ENCODE data around the gene ANXA3. TPM values are rescaled to one million over a fixed set of nuclear protein-coding genes. Genes with fewer than 3 reads are reported as not detected.

Gene ANXA3
- total RNA-seq, 1 experiment from 2014 or later, result 12.0 TPM

DNA sequence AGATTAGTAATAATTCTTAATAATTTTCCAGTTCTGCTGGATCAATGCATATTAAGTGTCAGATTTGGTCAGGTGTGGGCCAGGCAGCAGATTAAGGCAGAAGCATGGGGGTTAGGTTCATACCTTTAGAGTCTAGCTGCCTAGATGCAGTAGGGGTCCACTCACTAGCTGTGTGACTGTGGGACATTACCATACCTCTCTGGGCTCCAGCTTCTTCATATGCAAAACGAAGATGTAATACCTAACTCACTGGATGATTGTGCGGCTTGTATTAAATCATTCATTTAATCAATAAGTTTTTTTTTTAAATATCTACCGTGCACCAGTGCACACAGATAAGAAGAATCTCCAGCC lies 1.4 kb downstream of the ANXA3 start:
- no peaks in the 10 kb centered on the region for H3K9me3 Mint-ChIP-seq
- DNase-seq (ENCODE audit: low spot score), result no peak
- ChIA-PET CTCF (no interaction called here), POLR2A (interaction anchor here (2.2 kb wide), 1 partner anchor 496 kb away, joined by 6 read pairs; the partner anchor contains the start of gene FRAS1)
- no peak overlapping the region for H3K27ac Mint-ChIP-seq
- peaks cover 5% of the 10 kb centered on the region for H3K36me3 Mint-ChIP-seq
- TF ChIP-seq ZNF423 (CRISPR knock-in tag; IDR thresholded peaks at IDR 0.05) (no peak), ZNF232 (CRISPR knock-in tag; IDR thresholded peaks at IDR 0.05) (no peak), SMAD4 (CRISPR knock-in tag; IDR thresholded peaks at IDR 0.05) (no peak), ELF4 (CRISPR knock-in tag; IDR thresholded peaks at IDR 0.05; ENCODE audit: low read depth) (no peak), ZNF416 (CRISPR knock-in tag; IDR thresholded peaks at IDR 0.05) (no peak), MYBL2 (CRISPR knock-in tag; IDR thresholded peaks at IDR 0.05) (no peak), SOX15 (CRISPR knock-in tag; IDR thresholded peaks at IDR 0.05) (no peak), CBFB (CRISPR knock-in tag; IDR thresholded peaks at IDR 0.05; ENCODE audit: low read depth) (no peak), HMGA2 (CRISPR knock-in tag; IDR thresholded peaks at IDR 0.05) (no peak), ESRRA (CRISPR knock-in tag; IDR thresholded peaks at IDR 0.05; ENCODE audit: borderline replicate concordance) (no peak)
- TF ChIP-seq, protein P1, sequence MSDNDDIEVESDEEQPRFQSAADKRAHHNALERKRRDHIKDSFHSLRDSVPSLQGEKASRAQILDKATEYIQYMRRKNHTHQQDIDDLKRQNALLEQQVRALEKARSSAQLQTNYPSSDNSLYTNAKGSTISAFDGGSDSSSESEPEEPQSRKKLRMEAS (CRISPR knock-in tag; IDR thresholded peaks at IDR 0.05), result no peak
- TF ChIP-seq, protein P2, sequence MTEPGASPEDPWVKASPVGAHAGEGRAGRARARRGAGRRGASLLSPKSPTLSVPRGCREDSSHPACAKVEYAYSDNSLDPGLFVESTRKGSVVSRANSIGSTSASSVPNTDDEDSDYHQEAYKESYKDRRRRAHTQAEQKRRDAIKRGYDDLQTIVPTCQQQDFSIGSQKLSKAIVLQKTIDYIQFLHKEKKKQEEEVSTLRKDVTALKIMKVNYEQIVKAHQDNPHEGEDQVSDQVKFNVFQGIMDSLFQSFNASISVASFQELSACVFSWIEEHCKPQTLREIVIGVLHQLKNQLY (CRISPR knock-in tag; IDR thresholded peaks at IDR 0.05), result no peak
- TF ChIP-seq, protein P3, sequence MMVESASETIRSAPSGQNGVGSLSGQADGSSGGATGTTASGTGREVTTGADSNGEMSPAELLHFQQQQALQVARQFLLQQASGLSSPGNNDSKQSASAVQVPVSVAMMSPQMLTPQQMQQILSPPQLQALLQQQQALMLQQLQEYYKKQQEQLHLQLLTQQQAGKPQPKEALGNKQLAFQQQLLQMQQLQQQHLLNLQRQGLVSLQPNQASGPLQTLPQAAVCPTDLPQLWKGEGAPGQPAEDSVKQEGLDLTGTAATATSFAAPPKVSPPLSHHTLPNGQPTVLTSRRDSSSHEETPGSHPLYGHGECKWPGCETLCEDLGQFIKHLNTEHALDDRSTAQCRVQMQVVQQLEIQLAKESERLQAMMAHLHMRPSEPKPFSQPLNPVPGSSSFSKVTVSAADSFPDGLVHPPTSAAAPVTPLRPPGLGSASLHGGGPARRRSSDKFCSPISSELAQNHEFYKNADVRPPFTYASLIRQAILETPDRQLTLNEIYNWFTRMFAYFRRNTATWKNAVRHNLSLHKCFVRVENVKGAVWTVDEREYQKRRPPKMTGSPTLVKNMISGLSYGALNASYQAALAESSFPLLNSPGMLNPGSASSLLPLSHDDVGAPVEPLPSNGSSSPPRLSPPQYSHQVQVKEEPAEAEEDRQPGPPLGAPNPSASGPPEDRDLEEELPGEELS (CRISPR knock-in tag; IDR thresholded peaks at IDR 0.05), result no peak
- TF ChIP-seq, protein P4, sequence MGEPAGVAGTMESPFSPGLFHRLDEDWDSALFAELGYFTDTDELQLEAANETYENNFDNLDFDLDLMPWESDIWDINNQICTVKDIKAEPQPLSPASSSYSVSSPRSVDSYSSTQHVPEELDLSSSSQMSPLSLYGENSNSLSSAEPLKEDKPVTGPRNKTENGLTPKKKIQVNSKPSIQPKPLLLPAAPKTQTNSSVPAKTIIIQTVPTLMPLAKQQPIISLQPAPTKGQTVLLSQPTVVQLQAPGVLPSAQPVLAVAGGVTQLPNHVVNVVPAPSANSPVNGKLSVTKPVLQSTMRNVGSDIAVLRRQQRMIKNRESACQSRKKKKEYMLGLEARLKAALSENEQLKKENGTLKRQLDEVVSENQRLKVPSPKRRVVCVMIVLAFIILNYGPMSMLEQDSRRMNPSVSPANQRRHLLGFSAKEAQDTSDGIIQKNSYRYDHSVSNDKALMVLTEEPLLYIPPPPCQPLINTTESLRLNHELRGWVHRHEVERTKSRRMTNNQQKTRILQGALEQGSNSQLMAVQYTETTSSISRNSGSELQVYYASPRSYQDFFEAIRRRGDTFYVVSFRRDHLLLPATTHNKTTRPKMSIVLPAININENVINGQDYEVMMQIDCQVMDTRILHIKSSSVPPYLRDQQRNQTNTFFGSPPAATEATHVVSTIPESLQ (CRISPR knock-in tag; IDR thresholded peaks at IDR 0.05), result no peak
- TF ChIP-seq, protein P5, sequence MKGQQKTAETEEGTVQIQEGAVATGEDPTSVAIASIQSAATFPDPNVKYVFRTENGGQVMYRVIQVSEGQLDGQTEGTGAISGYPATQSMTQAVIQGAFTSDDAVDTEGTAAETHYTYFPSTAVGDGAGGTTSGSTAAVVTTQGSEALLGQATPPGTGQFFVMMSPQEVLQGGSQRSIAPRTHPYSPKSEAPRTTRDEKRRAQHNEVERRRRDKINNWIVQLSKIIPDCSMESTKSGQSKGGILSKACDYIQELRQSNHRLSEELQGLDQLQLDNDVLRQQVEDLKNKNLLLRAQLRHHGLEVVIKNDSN (CRISPR knock-in tag; IDR thresholded peaks at IDR 0.05), result no peak
- TF ChIP-seq, protein P6, sequence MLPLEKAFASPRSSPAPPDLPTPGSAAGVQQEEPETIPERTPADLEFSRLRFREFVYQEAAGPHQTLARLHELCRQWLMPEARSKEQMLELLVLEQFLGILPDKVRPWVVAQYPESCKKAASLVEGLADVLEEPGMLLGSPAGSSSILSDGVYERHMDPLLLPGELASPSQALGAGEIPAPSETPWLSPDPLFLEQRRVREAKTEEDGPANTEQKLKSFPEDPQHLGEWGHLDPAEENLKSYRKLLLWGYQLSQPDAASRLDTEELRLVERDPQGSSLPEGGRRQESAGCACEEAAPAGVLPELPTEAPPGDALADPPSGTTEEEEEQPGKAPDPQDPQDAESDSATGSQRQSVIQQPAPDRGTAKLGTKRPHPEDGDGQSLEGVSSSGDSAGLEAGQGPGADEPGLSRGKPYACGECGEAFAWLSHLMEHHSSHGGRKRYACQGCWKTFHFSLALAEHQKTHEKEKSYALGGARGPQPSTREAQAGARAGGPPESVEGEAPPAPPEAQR (CRISPR knock-in tag; IDR thresholded peaks at IDR 0.05), result no peak
- TF ChIP-seq, protein P7, sequence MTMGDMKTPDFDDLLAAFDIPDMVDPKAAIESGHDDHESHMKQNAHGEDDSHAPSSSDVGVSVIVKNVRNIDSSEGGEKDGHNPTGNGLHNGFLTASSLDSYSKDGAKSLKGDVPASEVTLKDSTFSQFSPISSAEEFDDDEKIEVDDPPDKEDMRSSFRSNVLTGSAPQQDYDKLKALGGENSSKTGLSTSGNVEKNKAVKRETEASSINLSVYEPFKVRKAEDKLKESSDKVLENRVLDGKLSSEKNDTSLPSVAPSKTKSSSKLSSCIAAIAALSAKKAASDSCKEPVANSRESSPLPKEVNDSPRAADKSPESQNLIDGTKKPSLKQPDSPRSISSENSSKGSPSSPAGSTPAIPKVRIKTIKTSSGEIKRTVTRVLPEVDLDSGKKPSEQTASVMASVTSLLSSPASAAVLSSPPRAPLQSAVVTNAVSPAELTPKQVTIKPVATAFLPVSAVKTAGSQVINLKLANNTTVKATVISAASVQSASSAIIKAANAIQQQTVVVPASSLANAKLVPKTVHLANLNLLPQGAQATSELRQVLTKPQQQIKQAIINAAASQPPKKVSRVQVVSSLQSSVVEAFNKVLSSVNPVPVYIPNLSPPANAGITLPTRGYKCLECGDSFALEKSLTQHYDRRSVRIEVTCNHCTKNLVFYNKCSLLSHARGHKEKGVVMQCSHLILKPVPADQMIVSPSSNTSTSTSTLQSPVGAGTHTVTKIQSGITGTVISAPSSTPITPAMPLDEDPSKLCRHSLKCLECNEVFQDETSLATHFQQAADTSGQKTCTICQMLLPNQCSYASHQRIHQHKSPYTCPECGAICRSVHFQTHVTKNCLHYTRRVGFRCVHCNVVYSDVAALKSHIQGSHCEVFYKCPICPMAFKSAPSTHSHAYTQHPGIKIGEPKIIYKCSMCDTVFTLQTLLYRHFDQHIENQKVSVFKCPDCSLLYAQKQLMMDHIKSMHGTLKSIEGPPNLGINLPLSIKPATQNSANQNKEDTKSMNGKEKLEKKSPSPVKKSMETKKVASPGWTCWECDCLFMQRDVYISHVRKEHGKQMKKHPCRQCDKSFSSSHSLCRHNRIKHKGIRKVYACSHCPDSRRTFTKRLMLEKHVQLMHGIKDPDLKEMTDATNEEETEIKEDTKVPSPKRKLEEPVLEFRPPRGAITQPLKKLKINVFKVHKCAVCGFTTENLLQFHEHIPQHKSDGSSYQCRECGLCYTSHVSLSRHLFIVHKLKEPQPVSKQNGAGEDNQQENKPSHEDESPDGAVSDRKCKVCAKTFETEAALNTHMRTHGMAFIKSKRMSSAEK (CRISPR knock-in tag; IDR thresholded peaks at IDR 0.05; ENCODE audit: borderline replicate concordance), result no peak
- TF ChIP-seq, protein P8, sequence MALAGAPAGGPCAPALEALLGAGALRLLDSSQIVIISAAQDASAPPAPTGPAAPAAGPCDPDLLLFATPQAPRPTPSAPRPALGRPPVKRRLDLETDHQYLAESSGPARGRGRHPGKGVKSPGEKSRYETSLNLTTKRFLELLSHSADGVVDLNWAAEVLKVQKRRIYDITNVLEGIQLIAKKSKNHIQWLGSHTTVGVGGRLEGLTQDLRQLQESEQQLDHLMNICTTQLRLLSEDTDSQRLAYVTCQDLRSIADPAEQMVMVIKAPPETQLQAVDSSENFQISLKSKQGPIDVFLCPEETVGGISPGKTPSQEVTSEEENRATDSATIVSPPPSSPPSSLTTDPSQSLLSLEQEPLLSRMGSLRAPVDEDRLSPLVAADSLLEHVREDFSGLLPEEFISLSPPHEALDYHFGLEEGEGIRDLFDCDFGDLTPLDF (CRISPR knock-in tag; IDR thresholded peaks at IDR 0.05), result no peak
- TF ChIP-seq, protein P9, sequence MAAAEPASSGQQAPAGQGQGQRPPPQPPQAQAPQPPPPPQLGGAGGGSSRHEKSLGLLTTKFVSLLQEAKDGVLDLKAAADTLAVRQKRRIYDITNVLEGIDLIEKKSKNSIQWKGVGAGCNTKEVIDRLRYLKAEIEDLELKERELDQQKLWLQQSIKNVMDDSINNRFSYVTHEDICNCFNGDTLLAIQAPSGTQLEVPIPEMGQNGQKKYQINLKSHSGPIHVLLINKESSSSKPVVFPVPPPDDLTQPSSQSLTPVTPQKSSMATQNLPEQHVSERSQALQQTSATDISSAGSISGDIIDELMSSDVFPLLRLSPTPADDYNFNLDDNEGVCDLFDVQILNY (CRISPR knock-in tag; IDR thresholded peaks at IDR 0.05), result no peak
- H3K27me3 Mint-ChIP-seq (ENCODE audit: low read depth), result peaks cover 36% of the 10 kb centered on the region
- no peak overlapping the region for H3K4me3 Mint-ChIP-seq
- peaks cover 38% of the 10 kb centered on the region for H3K4me1 Mint-ChIP-seq
- ATAC-seq, result no peak
